ENCODE measurements around the gene SCIMP.
"Not testable (repeated sequence)": the region's sequence is repeated elsewhere in the genome, so short reads cannot be mapped to it uniquely, and the experiment has no call there.

Gene SCIMP

GRCh38 chr17:5257124-5257523 is 22.5 kb upstream of the SCIMP start:
- no peaks in the 10 kb centered on the region for H3K36me3 ChIP-seq (ENCODE audit: control insufficient read depth, insufficient read depth, low read length, severe bottlenecking)
- H3K27me3 ChIP-seq (replicated peaks; ENCODE audit: control insufficient read depth, insufficient read depth, low read length), result no peaks in the 10 kb centered on the region
- H3K9ac ChIP-seq (ENCODE audit: low read length), result no peak overlapping the region
- H3K4me1 ChIP-seq (ENCODE audit: control insufficient read depth, insufficient read depth, low read length), result no peaks in the 10 kb centered on the region
- H3K9me3 ChIP-seq (ENCODE audit: control insufficient read depth, low read length), result no peaks in the 10 kb centered on the region
- no peak for DNase-seq (ENCODE audit: low read depth)
- no peak overlapping the region for H3K4me3 ChIP-seq (ENCODE audit: low read length)

- no peaks in the 10 kb centered on the region for H3K27me3 ChIP-seq (replicated peaks; ENCODE audit: control insufficient read depth, insufficient read depth, low read length)
- H3K36me3 ChIP-seq (ENCODE audit: control insufficient read depth, insufficient read depth, low read length, severe bottlenecking), result no peaks in the 10 kb centered on the region
- H3K4me1 ChIP-seq (ENCODE audit: control insufficient read depth, insufficient read depth, low read length), result no peaks in the 10 kb centered on the region
- no peak overlapping the region for H3K9ac ChIP-seq (ENCODE audit: low read length)
- no peak overlapping the region for H3K4me3 ChIP-seq (ENCODE audit: low read length)
- H3K9me3 ChIP-seq (ENCODE audit: control insufficient read depth, low read length), result no peaks in the 10 kb centered on the region
- DNase-seq (ENCODE audit: low read depth), result no peak
Observed at GRCh38 chr17:5254903-5255521, 20.4 kb upstream of the SCIMP start.

- Histone ChIP-seq H3K9me3 (ENCODE audit: control insufficient read depth, low read length) (no peaks in the 10 kb centered on the region), H3K27me3 (replicated peaks; ENCODE audit: control insufficient read depth, insufficient read depth, low read length) (no peaks in the 10 kb centered on the region)
Observed at GRCh38 chr17:5254414-5254813, 19.8 kb upstream of the SCIMP start.

GRCh38 chr17:5249615-5250014 is 15.0 kb upstream of the SCIMP start:
- H3K36me3 ChIP-seq (ENCODE audit: control insufficient read depth, insufficient read depth, low read length, severe bottlenecking), result no peaks in the 10 kb centered on the region
- DNase-seq (ENCODE audit: low read depth), result peak; percentile 88
- no peaks in the 10 kb centered on the region for H3K4me1 ChIP-seq (ENCODE audit: control insufficient read depth, insufficient read depth, low read length)
- peaks cover 4% of the 10 kb centered on the region for H3K27me3 ChIP-seq (replicated peaks; ENCODE audit: control insufficient read depth, insufficient read depth, low read length)
- no peaks in the 10 kb centered on the region for H3K9me3 ChIP-seq (ENCODE audit: control insufficient read depth, low read length)
- H3K9ac ChIP-seq (ENCODE audit: low read length), result no peak overlapping the region
- no peak overlapping the region for H3K4me3 ChIP-seq (ENCODE audit: low read length)

More at GRCh38 chr17:5254414-5254813, 19.8 kb upstream of the SCIMP start:
- H3K4me3 ChIP-seq (ENCODE audit: low read length), result no peak overlapping the region
- H3K36me3 ChIP-seq (ENCODE audit: control insufficient read depth, insufficient read depth, low read length, severe bottlenecking), result no peaks in the 10 kb centered on the region
- DNase-seq (ENCODE audit: low read depth), result no peak
- no peak overlapping the region for H3K9ac ChIP-seq (ENCODE audit: low read length)
- H3K4me1 ChIP-seq (ENCODE audit: control insufficient read depth, insufficient read depth, low read length), result no peaks in the 10 kb centered on the region

GRCh38 chr17:5248821-5249479 is 14.3 kb upstream of the SCIMP start:
- H3K36me3 ChIP-seq (ENCODE audit: control insufficient read depth, insufficient read depth, low read length, severe bottlenecking), result no peaks in the 10 kb centered on the region
- DNase-seq (ENCODE audit: low read depth), result no peak

GRCh38 chr17:5247621-5248020 is 13.0 kb upstream of the SCIMP start:
- Histone ChIP-seq H3K4me3 (ENCODE audit: low read length) (no peak overlapping the region), H3K36me3 (ENCODE audit: control insufficient read depth, insufficient read depth, low read length, severe bottlenecking) (no peaks in the 10 kb centered on the region), H3K9ac (ENCODE audit: low read length) (no peak overlapping the region)

More at GRCh38 chr17:5248821-5249479, 14.3 kb upstream of the SCIMP start:
- Histone ChIP-seq H3K4me3 (ENCODE audit: low read length) (no peak overlapping the region), H3K4me1 (ENCODE audit: control insufficient read depth, insufficient read depth, low read length) (no peaks in the 10 kb centered on the region), H3K9me3 (ENCODE audit: control insufficient read depth, low read length) (no peaks in the 10 kb centered on the region), H3K9ac (ENCODE audit: low read length) (no peak overlapping the region), H3K27me3 (replicated peaks; ENCODE audit: control insufficient read depth, insufficient read depth, low read length) (peaks cover 4% of the 10 kb centered on the region)

GRCh38 chr17:5241861-5242671 is 7.4 kb upstream of the SCIMP start:
- no peaks in the 10 kb centered on the region for H3K4me1 ChIP-seq (ENCODE audit: control insufficient read depth, insufficient read depth, low read length)
- H3K9ac ChIP-seq (ENCODE audit: low read length), result no peak overlapping the region
- no peaks in the 10 kb centered on the region for H3K9me3 ChIP-seq (ENCODE audit: control insufficient read depth, low read length)
- H3K4me3 ChIP-seq (ENCODE audit: low read length), result no peak overlapping the region
- no peak for DNase-seq (ENCODE audit: low read depth)
- no peaks in the 10 kb centered on the region for H3K27me3 ChIP-seq (replicated peaks; ENCODE audit: control insufficient read depth, insufficient read depth, low read length)
- H3K36me3 ChIP-seq (ENCODE audit: control insufficient read depth, insufficient read depth, low read length, severe bottlenecking), result no peaks in the 10 kb centered on the region

More at GRCh38 chr17:5247621-5248020, 13.0 kb upstream of the SCIMP start:
- H3K4me1 ChIP-seq (ENCODE audit: control insufficient read depth, insufficient read depth, low read length), result no peaks in the 10 kb centered on the region
- H3K27me3 ChIP-seq (replicated peaks; ENCODE audit: control insufficient read depth, insufficient read depth, low read length), result peaks cover 4% of the 10 kb centered on the region
- no peaks in the 10 kb centered on the region for H3K9me3 ChIP-seq (ENCODE audit: control insufficient read depth, low read length)
- no peak for DNase-seq (ENCODE audit: low read depth)

GRCh38 chr17:5239769-5240168 is 5.1 kb upstream of the SCIMP start:
- DNase-seq (ENCODE audit: low read depth); H3K27me3 ChIP-seq (replicated peaks; ENCODE audit: control insufficient read depth, insufficient read depth, low read length); H3K36me3 ChIP-seq (ENCODE audit: control insufficient read depth, insufficient read depth, low read length, severe bottlenecking); H3K4me1 ChIP-seq (ENCODE audit: control insufficient read depth, insufficient read depth, low read length); H3K4me3 ChIP-seq (ENCODE audit: low read length); H3K9me3 ChIP-seq (ENCODE audit: control insufficient read depth, low read length); H3K9ac ChIP-seq (ENCODE audit: low read length): not testable (repeated sequence)

GRCh38 chr17:5238333-5238732 is 3.7 kb upstream of the SCIMP start:
- H3K4me1 ChIP-seq (ENCODE audit: control insufficient read depth, insufficient read depth, low read length), result no peaks in the 10 kb centered on the region
- H3K9ac ChIP-seq (ENCODE audit: low read length), result no peak overlapping the region
- H3K9me3 ChIP-seq (ENCODE audit: control insufficient read depth, low read length), result no peaks in the 10 kb centered on the region
- no peak for DNase-seq (ENCODE audit: low read depth)
- no peaks in the 10 kb centered on the region for H3K27me3 ChIP-seq (replicated peaks; ENCODE audit: control insufficient read depth, insufficient read depth, low read length)
- H3K4me3 ChIP-seq (ENCODE audit: low read length), result no peak overlapping the region
- no peaks in the 10 kb centered on the region for H3K36me3 ChIP-seq (ENCODE audit: control insufficient read depth, insufficient read depth, low read length, severe bottlenecking)

GRCh38 chr17:5237541-5238016 is 2.9 kb upstream of the SCIMP start:
- Histone ChIP-seq H3K4me1 (ENCODE audit: control insufficient read depth, insufficient read depth, low read length) (no peaks in the 10 kb centered on the region), H3K4me3 (ENCODE audit: low read length) (no peak overlapping the region), H3K27me3 (replicated peaks; ENCODE audit: control insufficient read depth, insufficient read depth, low read length) (no peaks in the 10 kb centered on the region), H3K36me3 (ENCODE audit: control insufficient read depth, insufficient read depth, low read length, severe bottlenecking) (no peaks in the 10 kb centered on the region), H3K9ac (ENCODE audit: low read length) (no peak overlapping the region), H3K9me3 (ENCODE audit: control insufficient read depth, low read length) (no peaks in the 10 kb centered on the region)
- peak; percentile 49 for DNase-seq (ENCODE audit: low read depth)

- no peak for DNase-seq (ENCODE audit: low read depth)
- no peak overlapping the region for H3K9ac ChIP-seq (ENCODE audit: low read length)
- H3K9me3 ChIP-seq (ENCODE audit: control insufficient read depth, low read length), result no peaks in the 10 kb centered on the region
- H3K36me3 ChIP-seq (ENCODE audit: control insufficient read depth, insufficient read depth, low read length, severe bottlenecking), result no peaks in the 10 kb centered on the region
- no peak overlapping the region for H3K4me3 ChIP-seq (ENCODE audit: low read length)
- no peaks in the 10 kb centered on the region for H3K4me1 ChIP-seq (ENCODE audit: control insufficient read depth, insufficient read depth, low read length)
- H3K27me3 ChIP-seq (replicated peaks; ENCODE audit: control insufficient read depth, insufficient read depth, low read length), result no peaks in the 10 kb centered on the region
Observed at GRCh38 chr17:5236938-5237540, 2.4 kb upstream of the SCIMP start.

All from adipocyte (in vitro differentiated cells).